Germinal center (tissue), 1 donor: ENCODE results near the gene BCL10.

ENCODE experiments used
- DNase-seq: peaks from one replicate; pipeline ENCODE4 v3.0.0; 2012; ENCODE audit warnings: mixed read lengths, low spot score

BCL10 gene

DNA sequence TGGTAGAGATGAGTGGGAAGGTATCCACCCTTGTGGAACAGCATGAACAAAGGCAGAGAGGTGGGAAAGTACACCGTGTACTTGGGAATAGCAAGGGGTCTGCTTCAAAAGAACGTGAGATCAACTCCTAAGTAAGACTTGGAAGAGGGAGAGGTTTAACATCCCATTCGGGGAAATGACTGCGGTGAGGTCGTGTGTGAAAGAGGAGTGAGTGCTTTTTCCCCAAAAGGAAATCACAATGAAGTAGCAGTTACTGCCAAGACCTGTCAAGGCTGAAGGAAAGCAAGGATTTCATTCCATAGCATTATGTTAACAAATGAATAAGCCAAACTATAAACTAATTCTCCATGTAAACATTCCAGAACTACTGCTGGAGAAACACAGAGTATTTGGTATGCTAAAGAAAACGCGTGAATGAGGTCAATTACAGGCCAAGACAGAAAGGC, 55.7 kb downstream of the BCL10 start:
- DNase-seq, result no peak

DNA sequence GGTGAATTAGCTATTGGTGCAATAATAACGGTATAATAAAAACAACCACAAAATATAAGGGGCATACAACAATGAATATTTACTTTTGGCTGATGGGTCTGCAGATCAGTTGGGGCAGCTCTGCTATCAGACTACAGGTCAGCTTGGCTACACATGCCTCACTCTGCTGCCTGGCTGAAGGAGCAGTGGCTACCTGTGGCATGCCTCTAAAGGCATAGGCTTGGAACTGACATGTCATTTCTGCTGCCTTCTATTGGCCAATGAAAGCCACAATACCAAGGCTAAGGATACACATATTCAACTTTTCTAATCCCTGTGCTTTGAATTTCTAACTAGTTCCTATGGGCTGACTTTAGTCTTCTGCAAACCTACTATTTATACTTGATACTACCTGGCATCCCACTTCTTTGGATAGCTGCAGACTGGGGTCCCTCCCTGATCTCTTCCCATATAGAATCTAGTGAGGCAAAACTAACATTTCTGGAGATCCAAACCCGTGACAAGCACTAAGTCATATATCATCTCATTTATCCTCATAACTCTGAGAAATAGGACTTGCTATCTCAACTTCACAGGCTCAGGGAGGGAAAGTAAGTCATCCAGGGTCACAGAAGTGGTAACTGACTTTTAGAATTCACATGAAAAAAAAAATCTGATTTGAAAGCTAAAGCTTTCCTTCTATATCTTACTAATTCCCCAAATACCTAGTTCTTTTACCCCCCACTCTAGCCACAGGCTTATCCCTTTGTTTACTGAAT, 56.4 kb downstream of the BCL10 start:
- DNase-seq, result no peak

DNA sequence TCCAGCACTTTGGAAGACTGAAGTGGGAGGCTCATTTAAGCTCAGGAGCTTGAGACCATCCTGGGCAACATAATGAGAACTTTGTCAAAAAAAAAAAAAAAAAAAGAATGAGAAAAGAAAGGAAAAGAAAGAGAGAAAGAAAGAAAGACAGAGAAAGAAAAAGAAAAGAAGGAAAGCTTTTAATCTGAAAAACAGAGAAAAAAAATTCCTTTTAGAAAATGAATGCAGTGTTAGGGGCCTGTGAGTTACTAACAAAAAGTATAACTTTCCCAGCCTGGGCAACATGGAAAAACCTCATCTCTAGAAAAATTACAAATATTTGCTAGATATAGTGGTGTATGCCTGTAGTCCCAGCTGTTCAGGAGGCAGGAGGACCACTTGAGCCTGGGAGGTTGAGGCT, 59.7 kb downstream of the BCL10 start:
- DNase-seq, result no peak
